ENCODE data around the gene PSMG3.

- TF ChIP-seq CTCF (IDR thresholded peaks at IDR 0.05; ENCODE audit: extremely low read depth in 1 of 2, insufficient read depth in 1 of 2, low read depth in 1 of 2, low read length in 2 of 2): no peak
- TF ChIP-seq MAX (IDR thresholded peaks at IDR 0.05; ENCODE audit: insufficient read depth, insufficient read length): no peak
- TF ChIP-seq POLR2AphosphoS5 (IDR thresholded peaks at IDR 0.05; ENCODE audit: insufficient read depth, low read depth, low read length): no peak
- no peak for TF ChIP-seq JUN (IDR thresholded peaks at IDR 0.05; ENCODE audit: borderline replicate concordance, insufficient read depth, insufficient read length, low read depth)
- TF ChIP-seq POLR2A (IDR thresholded peaks at IDR 0.05; ENCODE audit: low read depth, low read length): no peak
- no peak for TF ChIP-seq EZH2 (IDR thresholded peaks at IDR 0.05; ENCODE audit: borderline replicate concordance, low read depth, low read length, severe bottlenecking)
Observed at GRCh38 chr7:1561036-1561940, 8.5 kb downstream of the PSMG3 start.
